GM19025 (cell line): ENCODE measurements around the gene WASHC3.
A peak's percentile ranks its signal among the peaks of the same experiment; 100 is the strongest.
"Not testable (repeated sequence)": the region's sequence is repeated elsewhere in the genome, so short reads cannot be mapped to it uniquely, and the experiment has no call there.

Experiments
- ATAC-seq: cut with Tn5 transposase; IDR thresholded peaks from one replicate; pipeline ENCODE4 v1.9.1; 2021; ENCODE audit warnings: mild to moderate bottlenecking, low read depth, moderate library complexity; ENCODE audit not compliant: unreplicated experiment

WASHC3 gene

GRCh38 chr12:102061560-102062418 is at the start of gene WASHC3:
Gene WASHC3, minus strand, starts transcription at chr12:102061991. Its CDS starts 29 bp downstream, at chr12:102061962.
- peak; percentile 96 for ATAC-seq

GRCh38 chr12:102110782-102111181 is 49.0 kb upstream of the WASHC3 start:
- no peak for ATAC-seq

GRCh38 chr12:102107970-102108369 is 46.2 kb upstream of the WASHC3 start:
- ATAC-seq, result no peak

- no peak for ATAC-seq
These were observed 45.1 kb upstream of the WASHC3 start for GRCh38 chr12:102106905-102107304.

GRCh38 chr12:102096855-102097254 is 35.1 kb upstream of the WASHC3 start:
- ATAC-seq, result no peak

- no peak for ATAC-seq
These were observed 34.0 kb upstream of the WASHC3 start for GRCh38 chr12:102095677-102096263.

GRCh38 chr12:102093319-102093718 is 31.5 kb upstream of the WASHC3 start:
- no peak for ATAC-seq

- not testable (repeated sequence) for ATAC-seq
These were observed 27.5 kb upstream of the WASHC3 start for GRCh38 chr12:102089228-102089835.

GRCh38 chr12:102080842-102081241 is 19.1 kb upstream of the WASHC3 start:
- ATAC-seq, result no peak

GRCh38 chr12:102072092-102072491 is 10.3 kb upstream of the WASHC3 start:
- not testable (repeated sequence) for ATAC-seq

- no peak for ATAC-seq
These were observed 7.9 kb upstream of the WASHC3 start for GRCh38 chr12:102069707-102070106.

- no peak for ATAC-seq
These were observed 5.9 kb upstream of the WASHC3 start for GRCh38 chr12:102067574-102068258.

GRCh38 chr12:102064476-102064875 is 2.7 kb upstream of the WASHC3 start:
- ATAC-seq, result no peak

GRCh38 chr12:102063069-102063468 is 1.3 kb upstream of the WASHC3 start:
- ATAC-seq, result no peak

GRCh38 chr12:102062419-102062806 is 622 bp upstream of the WASHC3 start:
- ATAC-seq, result no peak

GRCh38 chr12:102061096-102061559 is 663 bp downstream of the WASHC3 start:
- ATAC-seq, result peak; percentile 23

GRCh38 chr12:102059343-102059742 is 2.4 kb downstream of the WASHC3 start:
- ATAC-seq, result no peak

- no peak for ATAC-seq
These were observed 7.4 kb downstream of the WASHC3 start for GRCh38 chr12:102054345-102054744.

GRCh38 chr12:102053062-102053349 is 8.8 kb downstream of the WASHC3 start:
- ATAC-seq, result no peak

- no peak for ATAC-seq
These were observed 9.4 kb downstream of the WASHC3 start for GRCh38 chr12:102052192-102053061.
